GM19025 (cell line): Measurements from ENCODE around the gene CDH6.

Experiments used
- ATAC-seq: cut with Tn5 transposase; IDR thresholded peaks from one replicate; pipeline ENCODE4 v1.9.1; 2021; ENCODE audit warnings: mild to moderate bottlenecking, low read depth, moderate library complexity; ENCODE audit not compliant: unreplicated experiment

Gene CDH6

DNA sequence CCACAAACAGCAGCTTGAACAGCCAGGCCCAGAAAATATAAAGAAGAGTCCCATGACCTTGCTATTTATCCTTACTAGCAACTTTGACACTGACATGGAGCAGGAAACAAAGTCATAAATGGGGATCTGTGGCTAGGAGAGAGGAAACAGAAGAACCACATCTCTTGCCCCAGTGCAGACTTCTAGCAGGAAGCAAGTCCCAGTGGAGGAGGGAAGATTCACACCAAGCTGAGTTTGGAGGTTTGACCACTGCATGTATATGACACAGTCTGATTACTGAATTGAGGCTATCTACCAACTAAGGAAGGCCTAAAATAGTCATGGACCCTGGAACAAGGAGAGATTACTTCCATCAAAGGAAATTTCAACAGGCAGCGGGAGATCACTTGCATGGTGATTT, 51.4 kb downstream of the CDH6 start:
- ATAC-seq, result no peak

DNA sequence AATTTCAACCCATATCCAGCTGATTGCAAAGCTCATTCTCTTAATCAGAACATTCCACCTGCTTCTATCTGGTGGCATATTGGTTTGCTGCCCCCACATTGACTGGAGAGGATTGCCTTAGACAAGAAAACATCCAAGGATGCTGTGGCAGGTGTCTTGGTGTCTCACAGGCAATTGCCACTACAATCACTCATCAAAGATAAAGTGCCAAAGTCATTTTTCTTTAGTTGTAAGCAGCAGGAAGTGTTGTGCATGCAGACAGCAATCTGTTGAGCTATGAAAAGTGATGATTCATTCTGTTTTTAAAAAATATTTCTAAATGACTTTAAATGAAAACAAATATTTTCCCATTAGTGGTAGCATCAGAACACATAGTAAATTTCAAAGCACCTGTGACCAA, 53.9 kb downstream of the CDH6 start:
- no peak for ATAC-seq

DNA sequence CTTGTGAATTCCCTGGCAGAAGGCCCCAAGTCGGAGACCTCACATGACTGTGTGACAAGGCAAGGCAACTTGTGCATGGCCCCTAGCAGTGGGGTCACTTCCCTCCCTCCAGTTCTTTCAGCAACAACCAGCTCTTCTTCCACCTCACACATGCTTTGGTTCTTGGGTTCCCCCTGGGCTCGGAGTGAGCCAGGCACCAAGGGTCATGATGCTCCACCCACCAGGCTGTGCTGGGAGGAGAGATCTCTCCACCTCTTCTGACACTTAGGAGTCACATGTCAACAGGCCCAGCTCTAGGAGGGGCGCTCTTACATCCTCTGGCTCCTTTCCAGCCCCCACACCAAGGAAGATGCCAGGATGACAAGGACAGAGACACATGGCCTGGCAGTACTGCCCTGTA, 56.7 kb downstream of the CDH6 start:
- ATAC-seq, result no peak

DNA sequence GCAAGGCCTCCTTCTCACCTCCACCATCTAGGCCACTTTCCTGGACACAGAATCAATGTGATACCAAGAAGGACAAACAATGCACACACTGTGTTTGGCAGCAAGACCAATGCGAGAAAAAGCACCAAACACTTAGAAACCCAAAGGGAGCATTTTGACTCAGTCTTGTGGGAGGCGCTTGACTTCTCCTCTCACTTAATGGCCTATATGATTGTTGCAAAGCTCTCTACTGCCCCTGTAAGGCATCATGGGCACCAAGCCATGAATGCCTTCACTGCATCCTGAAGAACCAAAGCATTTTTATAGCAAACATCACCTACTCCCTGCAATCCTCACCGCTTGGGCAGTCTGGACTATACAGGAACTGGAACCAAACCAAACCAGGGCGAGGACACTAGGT, 57.5 kb downstream of the CDH6 start:
- no peak for ATAC-seq

DNA sequence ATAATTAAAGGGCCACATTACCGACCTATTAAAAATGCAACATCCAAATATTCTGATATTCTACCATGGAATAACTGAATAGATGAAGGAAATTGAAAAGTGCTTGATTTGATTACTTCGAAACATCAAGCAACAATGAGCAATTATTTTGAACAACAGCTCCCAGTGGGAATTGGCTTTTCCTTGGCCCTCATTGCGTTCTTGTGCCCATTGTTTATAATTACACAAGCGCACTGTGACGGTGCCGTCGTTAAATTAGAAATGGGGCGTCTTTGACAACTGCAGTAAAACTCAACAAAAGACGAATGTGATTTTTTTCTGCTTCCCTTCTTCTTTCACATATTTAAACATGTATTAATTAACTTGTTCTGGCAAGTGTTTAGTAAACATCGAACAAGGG, 61.6 kb downstream of the CDH6 start:
- ATAC-seq, result no peak

DNA sequence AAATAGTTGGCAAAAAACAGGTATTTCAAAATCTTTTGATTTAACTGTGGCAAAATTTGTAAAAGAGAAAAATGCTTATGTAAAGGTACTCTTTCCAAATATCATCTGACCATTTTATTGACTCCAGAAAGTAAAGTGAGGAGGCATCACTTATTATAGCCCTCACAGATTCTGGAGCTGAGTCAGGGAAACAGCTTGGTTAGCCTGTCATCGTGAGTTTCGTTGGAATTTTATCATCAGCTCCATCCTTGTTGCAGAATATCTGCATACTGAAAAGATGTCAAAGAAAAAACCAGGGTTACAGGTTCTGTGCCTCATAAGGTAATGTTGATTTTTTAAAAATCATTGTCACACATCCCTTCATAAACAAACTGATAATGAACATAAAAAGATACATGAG, 74.8 kb downstream of the CDH6 start:
- ATAC-seq, result no peak

DNA sequence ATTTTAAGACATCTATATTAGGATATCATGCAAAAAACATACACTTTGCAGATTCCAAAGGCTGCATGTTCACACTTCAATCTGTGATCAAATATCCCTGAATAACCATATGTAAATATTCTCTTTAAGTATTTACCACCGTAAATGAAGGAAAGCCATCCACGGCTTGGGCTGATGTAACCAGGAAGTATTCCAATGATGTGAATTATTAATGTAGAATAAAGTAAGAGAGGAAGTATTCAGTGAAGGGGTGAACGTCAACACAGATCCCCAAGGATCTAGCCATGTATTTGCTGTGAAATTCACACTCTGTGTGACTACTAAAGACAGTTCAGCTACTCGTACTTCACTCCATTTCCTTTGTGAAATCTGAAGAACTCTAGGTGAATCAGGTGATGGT, 75.2 kb downstream of the CDH6 start:
- no peak for ATAC-seq

DNA sequence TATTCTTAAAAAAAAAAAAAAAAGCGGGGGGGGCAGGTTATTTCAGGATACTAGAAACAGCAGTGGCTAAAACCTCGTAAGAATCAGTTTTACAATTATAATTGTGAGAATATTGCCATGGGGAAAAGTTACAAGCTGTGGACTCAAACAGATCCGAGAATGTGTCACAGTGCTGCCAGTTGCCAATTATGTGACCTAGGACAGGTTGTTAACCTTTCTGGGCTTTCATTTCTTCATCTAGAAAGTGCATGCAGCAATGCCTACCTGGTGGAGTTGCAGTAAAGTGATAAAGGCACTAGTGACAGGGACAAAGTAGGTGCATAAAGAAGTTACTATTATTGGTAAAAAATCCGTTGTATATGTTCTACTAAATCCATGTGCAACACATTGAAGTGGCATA, 75.8 kb downstream of the CDH6 start:
- ATAC-seq, result no peak

DNA sequence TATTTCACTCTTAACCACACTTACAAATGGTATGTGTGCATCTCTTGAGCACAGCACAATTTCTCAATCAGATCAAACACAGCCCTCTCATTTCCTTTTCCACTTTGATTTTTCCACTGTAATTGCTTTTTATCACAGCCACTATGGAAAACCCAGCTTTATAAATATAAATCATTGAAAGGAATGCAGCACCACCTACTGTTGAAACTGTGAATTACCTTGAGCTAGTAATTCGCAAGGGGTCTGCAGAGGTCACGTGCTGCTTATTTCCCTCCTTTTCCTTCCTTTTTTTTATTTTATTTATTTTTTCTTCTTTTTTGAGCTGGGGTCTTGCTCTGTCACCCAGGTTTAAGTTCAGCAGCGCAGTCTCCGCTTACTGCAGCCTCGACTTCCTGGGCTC, 76.9 kb downstream of the CDH6 start:
- no peak for ATAC-seq

DNA sequence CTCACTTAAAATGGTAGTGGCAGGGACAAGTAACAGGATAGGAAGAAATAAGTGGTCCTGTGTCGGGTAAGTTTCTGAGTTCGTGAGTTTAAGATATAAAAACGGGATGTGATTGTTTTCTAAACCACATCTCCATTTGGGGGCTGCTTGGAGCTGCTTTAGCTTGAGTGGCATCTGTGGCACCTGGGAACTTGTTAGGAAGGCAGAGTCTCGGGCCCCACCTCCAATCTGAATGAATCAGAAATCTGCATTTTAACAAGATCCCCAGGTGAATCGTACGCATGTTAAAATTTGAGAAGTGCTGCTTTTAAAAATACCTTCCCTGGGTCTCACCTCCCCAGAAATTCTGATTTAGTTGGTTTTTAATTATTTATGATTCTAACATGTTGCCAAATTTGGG, 78.1 kb downstream of the CDH6 start:
- no peak for ATAC-seq

DNA sequence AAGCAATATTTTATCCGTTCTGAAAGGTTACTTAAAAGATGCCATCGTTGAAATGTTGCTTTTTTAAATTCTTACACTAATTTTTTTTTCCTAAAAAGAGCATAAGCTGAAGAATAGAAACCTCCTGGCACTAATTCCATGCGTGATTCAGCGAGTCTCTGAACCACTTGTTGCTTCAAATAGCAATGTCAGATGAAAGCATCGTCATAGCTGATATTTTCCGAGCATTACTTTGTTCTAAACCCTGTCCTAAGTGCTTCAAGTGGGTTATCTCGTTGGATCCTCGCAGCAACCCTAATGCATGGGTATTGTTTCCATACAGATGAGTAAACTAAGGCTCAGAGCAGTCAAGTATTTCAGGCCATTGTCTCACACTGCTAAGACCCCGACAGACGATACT, 79.7 kb downstream of the CDH6 start:
- ATAC-seq, result no peak

DNA sequence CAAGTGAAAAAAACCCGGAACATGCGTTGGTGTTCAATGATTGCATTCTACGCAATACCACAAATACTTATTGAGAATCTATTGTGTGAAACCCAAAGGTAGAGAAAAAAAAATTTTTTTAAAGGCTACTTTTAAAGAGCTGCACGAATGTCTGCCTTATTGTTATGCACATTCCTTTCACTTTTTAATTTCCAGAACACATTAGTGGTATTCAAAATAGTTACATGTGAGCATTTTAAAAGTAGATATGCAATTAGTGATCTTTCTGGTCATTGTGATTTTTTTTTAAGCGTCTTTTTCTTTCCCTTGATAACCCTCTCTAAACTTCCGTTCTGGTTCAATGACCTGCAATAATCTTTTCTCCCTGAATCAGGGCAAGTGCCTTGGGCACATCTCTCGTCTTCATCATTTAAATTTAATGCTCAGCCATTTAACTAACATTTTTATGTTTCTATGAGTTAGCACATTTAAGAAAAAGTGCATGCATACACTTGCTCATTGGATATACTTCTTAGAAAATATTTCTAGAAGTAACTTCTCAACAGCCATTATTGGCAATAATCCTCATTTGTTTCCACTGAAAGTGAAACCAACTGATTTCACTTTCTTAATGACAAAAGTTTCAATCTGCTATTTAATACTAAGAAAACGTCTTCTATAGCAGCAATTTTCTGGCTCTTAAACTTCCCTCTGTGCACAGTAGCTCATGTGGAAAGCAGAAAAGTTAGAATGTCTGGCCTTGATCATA, 80.3 kb downstream of the CDH6 start:
- ATAC-seq, result no peak

DNA sequence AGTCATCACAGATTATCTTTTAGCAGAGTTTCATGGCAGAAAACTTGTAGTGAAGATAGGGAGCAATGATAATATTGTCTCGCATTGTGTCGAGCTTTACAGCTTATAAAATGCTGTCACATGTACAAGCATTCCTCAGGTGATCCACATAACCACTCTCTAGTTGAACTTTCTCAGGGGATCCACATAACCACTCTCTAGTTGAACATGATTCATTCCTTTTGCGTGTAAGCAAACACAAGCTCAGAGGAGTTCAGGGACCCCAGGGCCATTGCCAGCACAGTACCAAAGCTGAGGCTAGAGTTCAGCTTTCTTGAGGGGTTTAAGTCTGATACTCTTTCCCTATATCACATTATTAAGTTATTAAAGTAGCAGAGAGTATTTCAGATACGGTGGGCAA, 86.7 kb downstream of the CDH6 start:
- ATAC-seq, result no peak

DNA sequence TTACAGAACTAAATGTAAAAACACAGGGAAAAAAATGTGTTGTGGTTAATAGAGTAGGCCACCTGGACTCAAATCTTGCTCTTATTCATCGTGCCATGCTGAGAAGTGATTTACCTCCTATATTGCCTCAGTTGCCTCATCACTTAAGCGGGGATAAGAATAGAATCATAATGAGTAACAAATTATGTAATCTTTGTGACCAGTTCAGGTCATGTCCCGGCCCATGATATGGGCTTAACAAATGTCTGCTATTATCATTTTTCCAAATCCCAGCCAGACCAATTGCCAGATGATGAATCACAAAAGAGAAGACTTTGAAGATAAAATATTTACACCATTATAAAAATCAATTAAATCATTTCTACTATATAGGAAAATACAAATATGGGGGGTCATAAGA, 89.8 kb downstream of the CDH6 start:
- ATAC-seq, result no peak

DNA sequence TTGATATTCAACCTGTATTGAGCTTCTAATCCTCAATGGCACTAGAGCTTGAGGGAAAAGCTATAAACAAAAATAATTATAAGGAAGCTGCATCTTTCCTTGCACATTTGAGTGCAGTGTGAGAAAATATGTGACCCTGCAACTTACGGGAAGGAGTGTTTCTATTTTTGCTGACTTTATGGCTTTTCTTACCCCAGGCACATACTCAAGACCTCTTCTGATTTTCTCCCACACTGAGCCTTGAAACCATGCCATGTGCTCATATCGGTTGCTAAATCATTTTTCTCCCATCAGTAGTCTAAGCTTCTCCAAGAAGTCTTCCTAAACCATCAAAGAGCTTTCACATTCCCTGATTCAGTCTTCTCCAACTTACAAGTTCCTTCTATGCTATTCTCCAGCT, 91.5 kb downstream of the CDH6 start:
- no peak for ATAC-seq

DNA sequence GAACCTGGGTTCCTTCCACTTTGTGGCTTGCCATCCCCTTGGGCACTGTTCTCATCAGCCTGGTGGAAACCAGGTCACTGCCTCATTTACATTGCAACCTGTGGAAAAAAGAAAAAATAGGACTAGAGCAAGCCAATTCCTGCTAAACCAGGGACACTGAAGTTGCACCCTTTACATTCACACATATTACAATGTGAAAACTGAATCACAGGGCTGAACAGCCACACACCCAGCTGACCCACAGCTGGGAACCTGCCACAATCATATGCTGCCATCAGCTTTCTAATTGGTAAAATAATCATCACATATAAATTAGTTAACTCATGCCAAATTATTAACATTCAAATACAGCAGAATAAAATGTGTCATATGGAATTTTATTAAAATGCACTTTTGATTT, 94.5 kb downstream of the CDH6 start:
- ATAC-seq, result no peak

DNA sequence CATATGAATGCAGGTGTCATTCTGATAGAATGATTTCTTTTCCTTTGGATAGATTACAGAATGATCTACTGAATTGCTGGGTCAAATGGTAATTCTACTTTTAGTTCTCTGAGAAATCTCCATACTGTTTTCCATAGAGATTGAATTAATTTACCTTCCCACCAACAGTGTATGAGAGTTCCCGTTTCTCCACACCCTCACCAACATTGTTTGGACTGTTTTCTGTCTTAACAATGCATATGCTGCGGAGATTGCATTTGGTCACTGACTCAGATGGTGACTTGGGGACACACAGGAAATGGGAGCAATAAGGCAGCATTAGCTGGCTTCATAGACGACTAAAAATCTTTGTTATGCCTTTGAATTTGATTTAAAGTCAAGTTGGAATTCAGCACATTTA, 95.9 kb downstream of the CDH6 start:
- ATAC-seq, result no peak

DNA sequence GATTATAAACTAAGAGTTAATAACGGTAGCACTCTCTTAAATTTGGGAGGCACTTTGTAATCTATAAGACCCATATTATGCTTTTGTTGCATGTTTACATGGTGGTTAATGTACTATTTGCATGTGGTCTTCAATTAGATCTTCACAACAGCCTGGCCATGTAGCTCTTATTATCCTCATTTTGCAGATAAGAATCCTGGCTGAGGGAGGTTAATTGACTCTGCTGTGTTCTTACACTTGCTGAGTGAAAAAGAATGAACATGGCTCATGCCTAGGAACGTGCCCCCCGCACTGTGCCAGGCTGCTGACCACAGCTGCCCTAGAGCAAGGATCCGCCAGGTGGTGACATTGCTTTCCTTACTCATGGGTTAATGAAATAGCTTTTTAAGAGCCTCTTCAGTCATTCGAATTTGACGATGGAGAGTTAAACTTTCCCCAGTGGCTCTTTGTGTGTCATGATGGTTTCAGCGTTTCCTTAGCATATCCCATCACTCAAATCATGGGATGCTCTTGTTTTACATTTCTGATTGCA, 97.9 kb downstream of the CDH6 start:
- no peak for ATAC-seq

DNA sequence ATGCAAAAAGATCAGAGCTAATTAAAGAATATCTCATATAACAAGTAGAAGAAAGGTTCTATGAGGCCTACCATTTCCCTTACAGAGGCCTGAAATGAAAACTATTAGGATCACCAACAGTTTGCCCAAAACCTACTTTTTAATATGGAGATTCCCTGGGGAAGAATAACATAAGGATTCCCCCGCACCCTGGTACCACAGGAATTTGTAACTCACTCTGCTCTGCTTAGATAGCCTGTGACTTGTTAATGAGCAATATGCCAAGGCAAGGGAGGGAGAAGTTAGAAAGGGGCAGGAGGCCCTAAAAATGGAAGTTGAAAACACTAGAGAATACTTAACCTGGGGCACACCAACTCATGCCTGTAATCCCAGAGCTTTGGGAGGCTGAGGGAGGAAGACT, 107.0 kb downstream of the CDH6 start:
- no peak for ATAC-seq

DNA sequence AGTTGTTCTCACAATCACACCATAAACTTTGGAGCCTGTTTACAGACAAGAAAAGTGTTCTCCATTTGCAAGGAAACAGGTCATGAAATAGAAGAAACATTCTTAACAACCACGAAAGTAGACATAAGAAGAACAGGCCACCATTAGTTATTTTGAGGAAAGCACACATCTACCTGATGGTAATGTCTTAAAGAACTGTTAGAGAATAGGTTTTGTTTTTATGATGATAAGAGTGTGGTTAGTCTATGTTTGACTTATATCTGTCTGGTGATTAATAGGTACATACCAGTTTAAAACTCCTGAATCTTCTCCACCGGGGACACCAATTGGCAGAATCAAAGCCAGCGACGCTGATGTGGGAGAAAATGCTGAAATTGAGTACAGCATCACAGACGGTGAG, 108.3 kb downstream of the CDH6 start:
- ATAC-seq, result no peak

DNA sequence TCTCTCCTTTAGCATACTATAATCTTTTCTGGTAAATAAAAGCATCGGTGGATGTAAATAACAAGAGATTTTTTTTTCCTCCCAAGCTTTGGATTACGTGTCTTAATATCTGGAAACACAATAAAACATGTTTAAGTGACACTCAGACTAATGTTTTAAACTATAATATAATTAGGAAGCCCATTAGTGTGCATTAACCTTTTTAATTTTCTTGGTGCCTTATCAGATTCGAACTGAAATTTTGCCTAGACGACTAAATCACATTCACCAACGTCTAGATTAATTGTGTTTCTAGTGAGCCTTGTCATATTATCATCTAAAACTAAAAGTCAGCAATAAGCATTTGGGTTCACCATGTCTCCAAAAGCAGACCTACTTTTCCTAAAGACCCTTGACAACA, 110.2 kb downstream of the CDH6 start:
- ATAC-seq, result no peak

DNA sequence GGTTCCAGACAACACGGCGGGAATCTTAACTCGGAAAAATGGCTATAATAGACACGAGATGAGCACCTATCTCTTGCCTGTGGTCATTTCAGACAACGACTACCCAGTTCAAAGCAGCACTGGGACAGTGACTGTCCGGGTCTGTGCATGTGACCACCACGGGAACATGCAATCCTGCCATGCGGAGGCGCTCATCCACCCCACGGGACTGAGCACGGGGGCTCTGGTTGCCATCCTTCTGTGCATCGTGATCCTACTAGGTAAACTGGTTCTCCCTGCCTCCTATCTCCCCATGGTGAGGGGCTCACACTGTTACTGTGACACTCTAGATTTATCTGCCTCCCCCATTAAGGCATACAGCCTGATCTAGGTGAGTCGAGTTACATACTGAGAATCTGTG, 124.2 kb downstream of the CDH6 start:
- no peak for ATAC-seq

DNA sequence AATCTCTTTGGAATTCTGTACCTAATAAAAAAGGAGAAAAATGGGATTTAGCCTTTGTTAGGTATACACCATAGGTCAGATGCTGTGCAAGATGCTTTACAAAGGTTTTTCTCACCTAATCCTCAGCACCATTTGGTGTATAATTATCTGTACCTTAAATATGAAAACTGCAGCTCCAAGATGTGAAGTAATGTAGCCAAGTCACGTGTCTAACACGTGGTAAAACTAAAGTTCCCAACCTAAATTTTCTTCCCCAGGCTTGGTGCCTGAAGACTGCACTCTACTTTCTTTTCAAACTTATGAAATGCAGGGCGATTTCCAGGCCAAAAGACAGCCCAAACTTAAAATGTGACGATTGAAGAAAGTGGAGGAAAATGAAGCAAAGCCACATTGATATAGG, 125.8 kb downstream of the CDH6 start:
- no peak for ATAC-seq
